Smooth muscle cell of trachea (primary cell): ENCODE data around the gene CTSD. TPM values are rescaled to one million over a fixed set of nuclear protein-coding genes. Genes with fewer than 3 reads are reported as not detected.

Source experiments
- total RNA-seq: library from RNA; depleted of rRNA; stranded (reverse); fragments of >200 nt; gene quantifications from 2 replicates; pipeline ENCODE4 v1.2.1, GENCODE V29; 2014

The CTSD gene
- total RNA-seq, result 228 and 489 TPM in 2 replicates

DNA sequence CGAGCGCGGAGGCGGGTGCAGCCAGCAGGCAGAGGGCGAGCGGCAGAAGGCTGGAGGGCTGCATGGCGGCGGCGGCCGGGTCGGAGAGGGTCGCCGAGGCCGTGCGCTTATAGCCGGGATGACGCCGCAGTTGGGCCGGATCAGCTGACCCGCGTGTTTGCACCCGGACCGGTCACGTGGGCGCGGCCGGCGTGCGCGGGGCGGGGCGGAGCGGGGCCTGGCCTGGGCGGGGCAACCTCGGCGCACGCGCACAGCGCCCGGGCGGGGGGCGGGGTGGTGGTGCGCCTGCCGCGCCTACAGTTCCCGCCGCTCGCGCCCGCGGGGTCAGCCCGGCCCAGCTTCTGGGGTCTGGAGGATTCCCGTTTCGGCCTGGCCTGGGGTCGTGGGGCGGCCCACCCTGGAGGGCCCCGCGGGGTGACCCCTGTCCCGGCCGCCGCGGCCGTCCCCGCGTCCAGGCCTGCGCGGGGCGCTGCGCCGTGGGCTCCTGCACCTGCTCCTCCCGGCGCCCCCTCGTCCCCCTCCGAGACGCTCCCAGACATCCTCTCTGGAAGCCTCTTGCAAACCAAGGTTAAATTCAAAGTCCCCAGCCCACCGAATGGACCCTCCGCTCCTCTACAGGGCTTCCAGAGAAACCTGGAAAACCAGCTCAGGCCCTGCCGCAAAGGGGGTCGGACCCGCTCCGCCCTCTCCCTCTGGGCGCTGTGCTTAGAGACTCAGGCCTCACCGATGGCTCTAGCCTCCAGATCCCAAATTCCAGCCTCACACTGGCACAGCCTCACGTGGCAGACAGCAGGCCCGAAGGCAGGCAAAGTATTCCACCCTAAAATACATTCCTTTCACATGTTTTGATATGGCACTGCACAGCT, at the start of gene CTSD:
TSS of gene CTSD (minus strand) at position 132 of the 866 bp plus-strand sequence. CDS start at position 64, 68 bp downstream.

DNA sequence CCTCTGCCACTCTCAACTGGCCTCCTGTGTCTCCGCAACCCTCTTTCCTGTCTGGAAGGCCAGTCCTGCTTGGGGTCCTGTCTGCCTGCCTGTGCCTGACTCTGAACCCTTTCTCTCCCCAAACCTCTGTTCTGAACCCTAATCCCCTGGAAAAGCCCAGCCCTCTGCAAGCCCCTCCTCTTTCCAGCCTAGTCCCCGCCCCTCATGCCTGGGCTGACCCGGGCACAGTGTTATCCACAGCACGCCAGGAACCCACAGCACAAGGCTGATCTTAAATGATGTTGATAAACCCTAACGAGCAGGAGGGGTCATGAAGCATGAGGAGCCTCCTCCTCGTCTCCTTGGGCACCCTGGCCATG, 13.3 kb downstream of the CTSD start, which contains the start of gene IFITM10:
TSS of gene IFITM10 (minus strand) at position 115 of the 359 bp plus-strand sequence. CDS start 153 bp downstream, outside the sequence.

Other genes starting within 250 kb of the CTSD start
- 0.33 and 0.87 TPM in 2 replicates for gene DUSP8, start 191.7 kb downstream of the CTSD start, total RNA-seq
- not detected in 2 replicates for gene KRTAP5-1, start 178.6 kb downstream of the CTSD start, total RNA-seq
- gene KRTAP5-2, start 165.6 kb downstream of the CTSD start, total RNA-seq, result not detected in 2 replicates
- not detected in 2 replicates for gene KRTAP5-3, start 155.5 kb downstream of the CTSD start, total RNA-seq
- gene KRTAP5-4, start 141.8 kb downstream of the CTSD start, total RNA-seq, result not detected in 2 replicates
- gene KRTAP5-5, start 134.2 kb downstream of the CTSD start, total RNA-seq, result not detected in 2 replicates
- gene KRTAP5-6, start 66.7 kb downstream of the CTSD start, total RNA-seq, result not detected in 2 replicates
- gene IFITM10, start 13.3 kb downstream of the CTSD start, total RNA-seq, result 0.58 and 0.83 TPM in 2 replicates
- gene SYT8, start 71.1 kb upstream of the CTSD start, total RNA-seq, result not detected in 2 replicates
- gene TNNI2, start 75.1 kb upstream of the CTSD start, total RNA-seq, result not detected in 2 replicates
- gene LSP1, start 89.2 kb upstream of the CTSD start, total RNA-seq, result 3.2 and 19.0 TPM in 2 replicates
- gene PRR33, start 128.0 kb upstream of the CTSD start, total RNA-seq, result not detected in 2 replicates
- 0.50 TPM in 1 of 2 replicates, not detected in the other for gene TNNT3, start 155.8 kb upstream of the CTSD start, total RNA-seq
- 97.1 and 238 TPM in 2 replicates for gene MRPL23, start 183.4 kb upstream of the CTSD start, total RNA-seq
- 2.9 and 29.9 TPM in 2 replicates for gene H19, start 233.9 kb upstream of the CTSD start, total RNA-seq